Transverse colon (tissue), 3 donors: ENCODE data around the gene MIOX.

Experiments used
- CTCF ChIP-seq, 5 experiments: fragments of 200-600 bp in 3 of 5; fragments of 450-650 bp in 2 of 5; sonication (generic) in 3 of 5; IDR thresholded peaks; 1 replicate in 2 of 5; 2 replicates in 3 of 5; pipeline ENCODE4 v1.5.1; 2016 to 2017; ENCODE audit warnings: antibody characterized with exemption in 5 of 5, inconsistent platforms in 3 of 5, mild to moderate bottlenecking in 2 of 5, moderate library complexity in 1 of 5
- POLR2A ChIP-seq: fragments of 450-650 bp; IDR thresholded peaks from one replicate; pipeline ENCODE4 v1.6.1; 2016; ENCODE audit warnings: antibody characterized with exemption, mild to moderate bottlenecking, moderate library complexity

GRCh38 chr22:50523806-50524675 lies 37.4 kb downstream of the MIOX start:
- TF ChIP-seq CTCF (IDR thresholded peaks at IDR 0.05) (no peak), POLR2A (no peak)
